IPS-15b (cell line): ENCODE measurements around the gene PLEKHG4B.
"Not testable (repeated sequence)": the region's sequence is repeated elsewhere in the genome, so short reads cannot be mapped to it uniquely, and the experiment has no call there.

Experiments used
- H3K27me3 ChIP-seq: one replicate; pipeline ENCODE4 v1.6.1; 2013; ENCODE audit warnings: low read length; ENCODE audit not compliant: control insufficient read depth, insufficient read depth
- H3K36me3 ChIP-seq: one replicate; pipeline ENCODE4 v1.6.1; 2013; ENCODE audit warnings: low read length; ENCODE audit not compliant: control insufficient read depth, insufficient read depth
- H3K4me1 ChIP-seq: one replicate; pipeline ENCODE4 v1.6.1; 2013; ENCODE audit warnings: mild to moderate bottlenecking, low read length; ENCODE audit not compliant: control insufficient read depth, insufficient read depth
- H3K4me3 ChIP-seq: one replicate; pipeline ENCODE4 v1.5.1; 2013; ENCODE audit warnings: low read depth, low read length
- H3K9ac ChIP-seq: one replicate; pipeline ENCODE4 v1.6.1; 2013; ENCODE audit warnings: low read depth, mild to moderate bottlenecking, low read length
- H3K9me3 ChIP-seq: one replicate; pipeline ENCODE4 v1.6.1; 2013; ENCODE audit warnings: mild to moderate bottlenecking, low read length; ENCODE audit not compliant: control insufficient read depth, insufficient read depth

PLEKHG4B gene, protein sequence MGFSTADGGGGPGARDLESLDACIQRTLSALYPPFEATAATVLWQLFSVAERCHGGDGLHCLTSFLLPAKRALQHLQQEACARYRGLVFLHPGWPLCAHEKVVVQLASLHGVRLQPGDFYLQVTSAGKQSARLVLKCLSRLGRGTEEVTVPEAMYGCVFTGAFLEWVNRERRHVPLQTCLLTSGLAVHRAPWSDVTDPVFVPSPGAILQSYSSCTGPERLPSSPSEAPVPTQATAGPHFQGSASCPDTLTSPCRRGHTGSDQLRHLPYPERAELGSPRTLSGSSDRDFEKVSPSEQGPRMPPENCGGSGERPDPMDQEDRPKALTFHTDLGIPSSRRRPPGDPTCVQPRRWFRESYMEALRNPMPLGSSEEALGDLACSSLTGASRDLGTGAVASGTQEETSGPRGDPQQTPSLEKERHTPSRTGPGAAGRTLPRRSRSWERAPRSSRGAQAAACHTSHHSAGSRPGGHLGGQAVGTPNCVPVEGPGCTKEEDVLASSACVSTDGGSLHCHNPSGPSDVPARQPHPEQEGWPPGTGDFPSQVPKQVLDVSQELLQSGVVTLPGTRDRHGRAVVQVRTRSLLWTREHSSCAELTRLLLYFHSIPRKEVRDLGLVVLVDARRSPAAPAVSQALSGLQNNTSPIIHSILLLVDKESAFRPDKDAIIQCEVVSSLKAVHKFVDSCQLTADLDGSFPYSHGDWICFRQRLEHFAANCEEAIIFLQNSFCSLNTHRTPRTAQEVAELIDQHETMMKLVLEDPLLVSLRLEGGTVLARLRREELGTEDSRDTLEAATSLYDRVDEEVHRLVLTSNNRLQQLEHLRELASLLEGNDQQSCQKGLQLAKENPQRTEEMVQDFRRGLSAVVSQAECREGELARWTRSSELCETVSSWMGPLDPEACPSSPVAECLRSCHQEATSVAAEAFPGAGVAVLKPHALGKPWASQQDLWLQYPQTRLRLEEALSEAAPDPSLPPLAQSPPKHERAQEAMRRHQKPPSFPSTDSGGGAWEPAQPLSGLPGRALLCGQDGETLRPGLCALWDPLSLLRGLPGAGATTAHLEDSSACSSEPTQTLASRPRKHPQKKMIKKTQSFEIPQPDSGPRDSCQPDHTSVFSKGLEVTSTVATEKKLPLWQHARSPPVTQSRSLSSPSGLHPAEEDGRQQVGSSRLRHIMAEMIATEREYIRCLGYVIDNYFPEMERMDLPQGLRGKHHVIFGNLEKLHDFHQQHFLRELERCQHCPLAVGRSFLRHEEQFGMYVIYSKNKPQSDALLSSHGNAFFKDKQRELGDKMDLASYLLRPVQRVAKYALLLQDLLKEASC (N-terminal part only)

GRCh38 chr5:91556-92263 is at the start of gene PLEKHG4B:
Gene PLEKHG4B, plus strand, starts transcription at chr5:92168. Its CDS starts 64 bp downstream, at chr5:92232.
- H3K4me1 ChIP-seq: peaks cover 10% of the 10 kb centered on the region
- H3K36me3 ChIP-seq: peaks cover 3% of the 10 kb centered on the region
- peak within 1 kb of the TSS; percentile 76 for H3K9ac ChIP-seq
- H3K4me3 ChIP-seq: peak within 1 kb of the TSS; percentile 66
- H3K27me3 ChIP-seq: no peaks in the 10 kb centered on the region
- no peaks in the 10 kb centered on the region for H3K9me3 ChIP-seq

GRCh38 chr5:42250-42649 is 49.7 kb upstream of the PLEKHG4B start:
- H3K4me1 ChIP-seq: no peaks in the 10 kb centered on the region
- no peak overlapping the region for H3K4me3 ChIP-seq
- no peak overlapping the region for H3K9ac ChIP-seq
- H3K9me3 ChIP-seq: no peaks in the 10 kb centered on the region
- no peaks in the 10 kb centered on the region for H3K36me3 ChIP-seq
- peaks cover 21% of the 10 kb centered on the region for H3K27me3 ChIP-seq

DNA sequence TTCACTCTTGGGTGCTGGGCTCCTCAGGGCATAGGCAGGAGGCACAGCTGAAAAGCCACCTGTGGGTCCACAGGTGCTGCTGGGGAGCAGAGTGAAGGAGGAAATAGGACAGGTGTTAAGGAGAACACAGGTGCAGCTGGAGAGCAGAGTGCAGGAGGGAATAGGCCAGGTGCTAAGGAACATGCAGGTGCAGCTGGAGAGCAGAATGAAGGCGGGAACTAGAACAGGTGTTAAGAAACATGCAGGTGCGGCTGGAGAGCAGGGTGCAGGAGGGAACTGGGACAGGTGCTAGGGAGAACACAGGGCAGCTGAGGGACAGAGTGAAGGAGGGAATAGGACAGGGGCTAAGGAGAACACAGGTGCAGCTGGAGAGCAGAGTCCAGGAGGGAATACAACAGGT is 43.8 kb upstream of the PLEKHG4B start:
- Histone ChIP-seq H3K27me3 (peaks cover 76% of the 10 kb centered on the region), H3K4me1 (no peaks in the 10 kb centered on the region), H3K4me3 (no peak overlapping the region), H3K9ac (no peak overlapping the region), H3K9me3 (no peaks in the 10 kb centered on the region), H3K36me3 (no peaks in the 10 kb centered on the region)

- H3K9ac ChIP-seq, H3K4me3 ChIP-seq, H3K4me1 ChIP-seq, H3K9me3 ChIP-seq, H3K36me3 ChIP-seq: not testable (repeated sequence)
- H3K27me3 ChIP-seq: peaks cover 76% of the 10 kb centered on the region
These were observed 42.4 kb upstream of the PLEKHG4B start for GRCh38 chr5:49530-49929.

GRCh38 chr5:49953-50544 is 41.9 kb upstream of the PLEKHG4B start:
- Histone ChIP-seq H3K4me3 (peak overlapping the region; percentile 45), H3K4me1 (peaks cover 2% of the 10 kb centered on the region), H3K27me3 (peaks cover 76% of the 10 kb centered on the region), H3K9me3 (no peaks in the 10 kb centered on the region), H3K36me3 (no peaks in the 10 kb centered on the region), H3K9ac (no peak overlapping the region)

- H3K36me3 ChIP-seq: no peaks in the 10 kb centered on the region
- peaks cover 70% of the 10 kb centered on the region for H3K27me3 ChIP-seq
- H3K4me3 ChIP-seq: peak overlapping the region; percentile 45
- H3K9me3 ChIP-seq: no peaks in the 10 kb centered on the region
- H3K4me1 ChIP-seq: peaks cover 2% of the 10 kb centered on the region
- H3K9ac ChIP-seq: no peak overlapping the region
These were observed 41.1 kb upstream of the PLEKHG4B start for GRCh38 chr5:50724-51499.

DNA sequence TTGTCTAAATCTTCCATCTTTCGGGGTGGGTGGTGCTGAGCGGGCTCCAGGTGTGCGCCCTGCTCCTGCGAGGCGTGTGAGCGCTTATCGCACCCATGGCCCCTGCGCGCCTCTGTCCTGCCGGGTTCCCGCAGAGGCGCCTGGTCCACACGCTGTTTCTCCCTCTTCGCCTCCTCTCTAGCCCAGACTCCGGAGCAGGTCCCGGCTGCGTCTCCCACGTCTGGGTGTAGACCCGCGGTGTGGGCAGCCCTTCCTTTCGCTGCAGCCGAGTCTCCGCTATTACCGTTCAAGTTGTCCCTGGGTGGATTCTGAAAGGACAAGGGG is 40.5 kb upstream of the PLEKHG4B start:
- no peaks in the 10 kb centered on the region for H3K36me3 ChIP-seq
- no peaks in the 10 kb centered on the region for H3K9me3 ChIP-seq
- H3K9ac ChIP-seq: peak overlapping the region; percentile 54
- H3K27me3 ChIP-seq: peaks cover 65% of the 10 kb centered on the region
- peaks cover 2% of the 10 kb centered on the region for H3K4me1 ChIP-seq
- H3K4me3 ChIP-seq: peak overlapping the region; percentile 45

GRCh38 chr5:53381-54174 is 38.4 kb upstream of the PLEKHG4B start:
- peak overlapping the region; percentile 74 for H3K4me3 ChIP-seq
- H3K27me3 ChIP-seq: peaks cover 48% of the 10 kb centered on the region
- H3K4me1 ChIP-seq: peaks cover 9% of the 10 kb centered on the region
- H3K9me3 ChIP-seq: no peaks in the 10 kb centered on the region
- no peak overlapping the region for H3K9ac ChIP-seq
- no peaks in the 10 kb centered on the region for H3K36me3 ChIP-seq

DNA sequence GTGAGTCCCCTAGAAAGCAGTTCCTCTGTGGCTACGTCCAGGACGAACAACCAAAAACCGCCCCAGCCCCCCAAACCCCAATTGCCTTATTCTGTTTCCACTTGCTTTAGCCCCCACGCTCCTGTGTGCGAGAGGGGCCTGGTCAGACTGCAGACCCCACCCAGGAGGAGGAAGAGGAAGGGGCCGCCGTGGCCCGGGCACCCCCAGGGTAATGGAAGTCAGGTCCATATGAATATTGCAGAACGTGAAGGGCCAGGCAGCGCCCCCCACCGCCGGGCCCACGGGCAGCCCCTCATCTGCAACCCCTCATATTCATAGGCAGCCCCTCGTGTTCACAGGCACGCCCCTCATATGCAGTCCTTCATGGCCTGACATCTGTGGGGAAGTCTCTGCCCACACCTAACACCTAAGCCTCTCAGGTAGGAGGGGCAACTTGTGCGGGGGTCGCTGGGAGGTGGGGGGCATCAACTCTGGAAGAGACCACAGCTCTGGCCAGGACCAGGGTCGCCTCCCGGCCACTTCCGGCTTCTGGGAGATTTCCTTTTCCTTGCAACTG is 37.7 kb upstream of the PLEKHG4B start:
- Histone ChIP-seq H3K36me3 (no peaks in the 10 kb centered on the region), H3K9me3 (no peaks in the 10 kb centered on the region), H3K9ac (no peak overlapping the region), H3K4me3 (peak overlapping the region; percentile 74), H3K4me1 (peaks cover 9% of the 10 kb centered on the region), H3K27me3 (peaks cover 42% of the 10 kb centered on the region)
